GM12891 (cell line): Measurements from ENCODE around the gene RCC2.
A peak's percentile ranks its signal among the peaks of the same experiment; 100 is the strongest.

Source experiments
- DNase-seq: peaks from one replicate; pipeline ENCODE4 v3.0.0; 2011; ENCODE audit warnings: low spot score; ENCODE audit not compliant: insufficient read length
- FAIRE-seq: peaks from 2 replicates; lab custom pipeline; 2011; peaks lifted over from hg19 to GRCh38; lab: Jason Lieb, UNC
- PAX5 ChIP-seq: IDR thresholded peaks from 2 replicates; pipeline ENCODE4 v1.6.1; 2011; ENCODE audit warnings: low read length, moderate library complexity, mild to moderate bottlenecking; ENCODE audit not compliant: insufficient read depth, severe bottlenecking
- POLR2A ChIP-seq: IDR thresholded peaks from 2 replicates; pipeline ENCODE4 v1.6.1; 2011; ENCODE audit warnings: low read depth, low read length, control low read depth
- POLR2AphosphoS5 ChIP-seq: IDR thresholded peaks from 2 replicates; pipeline ENCODE4 v1.6.1; 2011; ENCODE audit warnings: low read depth, low read length, control low read depth
- POU2F2 ChIP-seq: IDR thresholded peaks from 2 replicates; pipeline ENCODE4 v1.6.1; 2011; ENCODE audit warnings: low read depth, mild to moderate bottlenecking, control low read depth, low read length, moderate library complexity
- SPI1 ChIP-seq: IDR thresholded peaks from 2 replicates; pipeline ENCODE4 v1.6.1; 2011; ENCODE audit warnings: low read depth, low read length, control low read depth
- TAF1 ChIP-seq: IDR thresholded peaks from 2 replicates; pipeline ENCODE4 v1.6.1; 2011; ENCODE audit warnings: low read depth, low read length, control low read depth

The RCC2 gene

DNA sequence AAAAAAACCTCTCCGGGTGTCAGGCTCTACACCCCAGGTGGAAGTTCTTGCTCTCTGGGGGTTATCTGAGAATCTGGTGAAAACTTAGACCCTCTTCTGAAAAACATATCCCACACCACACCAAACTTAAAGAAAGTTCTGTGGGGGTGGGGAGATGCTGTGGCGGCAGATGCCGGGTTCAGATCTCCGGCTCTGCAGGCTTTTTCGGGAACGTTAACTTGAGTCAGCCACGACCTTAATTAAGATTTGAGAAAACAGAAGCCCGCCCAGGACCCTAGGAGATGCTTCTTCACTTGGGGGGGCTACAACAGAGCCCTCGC lies 2.3 kb downstream of the RCC2 start:
- TF ChIP-seq TAF1 (no peak), SPI1 (no peak), POU2F2 (no peak), POLR2AphosphoS5 (no peak), PAX5 (no peak), POLR2A (no peak)
- DNase-seq (no peak), FAIRE-seq (no peak)

DNA sequence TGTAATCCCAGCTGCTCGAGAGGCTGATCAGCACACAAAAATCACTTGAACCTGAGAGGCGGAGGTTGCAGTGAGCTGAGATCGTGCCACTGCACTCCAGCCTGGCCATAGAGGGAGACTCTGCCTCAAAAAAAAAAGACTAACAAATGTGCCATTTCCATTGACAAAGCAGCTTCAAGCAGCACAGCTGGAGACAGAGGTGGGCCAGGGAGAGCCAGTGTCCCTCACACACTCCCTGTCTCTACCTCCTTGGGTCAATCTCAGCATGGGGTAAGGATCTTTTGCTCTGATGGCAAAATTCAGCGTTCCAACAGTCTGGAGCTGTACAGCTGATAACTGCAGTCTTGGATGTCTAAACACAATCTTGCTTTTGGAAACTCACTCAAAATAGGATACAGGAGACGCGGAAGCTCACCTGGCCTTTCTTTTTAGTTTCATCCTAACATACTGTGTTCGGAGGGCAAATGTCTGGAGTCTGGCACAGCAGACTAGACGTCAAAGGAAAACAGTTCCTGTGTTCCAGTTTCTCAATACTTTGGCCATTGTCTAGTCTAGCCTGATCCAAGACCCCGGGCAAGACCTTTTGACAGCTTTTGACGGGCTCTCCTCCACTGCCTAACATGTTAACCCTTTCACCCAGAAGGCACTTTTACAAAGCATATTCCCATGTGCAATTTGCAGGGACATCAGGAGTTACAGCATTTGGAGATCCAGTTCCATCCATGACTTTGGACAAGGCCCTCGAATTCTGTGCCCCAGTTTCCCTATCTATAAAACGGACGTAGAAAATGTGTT lies 2.9 kb downstream of the RCC2 start:
- TF ChIP-seq POLR2A, result no peak
- TF ChIP-seq POLR2AphosphoS5, result no peak
- no peak for TF ChIP-seq PAX5
- TF ChIP-seq POU2F2, result no peak
- TF ChIP-seq TAF1, result no peak
- no peak for TF ChIP-seq SPI1
- DNase-seq (no peak), FAIRE-seq (no peak)

DNA sequence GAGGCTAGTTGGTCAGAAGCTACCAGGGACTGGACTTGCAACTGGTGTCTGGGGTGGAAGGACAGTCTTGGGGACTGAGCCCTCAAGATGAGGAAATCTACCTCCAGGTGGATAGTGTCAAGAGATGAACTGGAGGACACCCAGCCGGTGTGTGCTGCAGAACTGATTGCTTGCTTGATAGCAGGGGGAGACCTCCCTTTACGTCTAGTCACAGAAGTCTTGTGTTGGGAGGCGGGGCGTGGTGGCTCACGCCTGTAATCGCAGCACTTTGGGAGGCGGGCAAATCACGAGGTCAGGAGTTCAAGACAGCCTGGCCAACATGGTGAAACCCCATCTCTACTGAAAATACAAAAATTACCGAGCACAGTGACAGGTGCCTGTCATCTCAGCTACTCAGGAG lies 4.9 kb downstream of the RCC2 start:
- no peak for TF ChIP-seq PAX5
- no peak for TF ChIP-seq SPI1
- no peak for TF ChIP-seq TAF1
- no peak for TF ChIP-seq POLR2AphosphoS5
- TF ChIP-seq POU2F2, result no peak
- TF ChIP-seq POLR2A, result no peak
- no peak for DNase-seq
- FAIRE-seq, result no peak

DNA sequence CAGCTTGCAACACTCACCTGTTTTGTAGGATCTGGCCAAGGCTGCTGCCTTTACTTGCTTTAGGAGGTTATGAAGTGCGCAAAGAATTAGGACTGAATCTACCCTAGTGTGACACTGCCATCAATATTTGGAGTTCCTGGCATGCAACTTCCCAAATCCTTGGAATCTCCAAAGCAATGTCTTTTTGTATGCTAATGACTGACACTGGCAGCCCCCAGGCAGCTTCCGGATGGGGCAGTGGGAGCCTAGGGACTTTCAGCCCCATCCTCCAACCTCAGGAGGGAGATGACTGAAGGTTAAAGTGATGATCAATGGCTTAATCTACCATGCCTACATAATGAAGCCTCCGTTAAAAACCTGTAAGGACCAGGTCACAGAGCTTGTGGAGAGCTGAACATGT lies 5.5 kb downstream of the RCC2 start:
- TF ChIP-seq PAX5, result no peak
- no peak for TF ChIP-seq SPI1
- TF ChIP-seq POU2F2, result no peak
- no peak for TF ChIP-seq POLR2AphosphoS5
- FAIRE-seq (no peak), DNase-seq (no peak)

DNA sequence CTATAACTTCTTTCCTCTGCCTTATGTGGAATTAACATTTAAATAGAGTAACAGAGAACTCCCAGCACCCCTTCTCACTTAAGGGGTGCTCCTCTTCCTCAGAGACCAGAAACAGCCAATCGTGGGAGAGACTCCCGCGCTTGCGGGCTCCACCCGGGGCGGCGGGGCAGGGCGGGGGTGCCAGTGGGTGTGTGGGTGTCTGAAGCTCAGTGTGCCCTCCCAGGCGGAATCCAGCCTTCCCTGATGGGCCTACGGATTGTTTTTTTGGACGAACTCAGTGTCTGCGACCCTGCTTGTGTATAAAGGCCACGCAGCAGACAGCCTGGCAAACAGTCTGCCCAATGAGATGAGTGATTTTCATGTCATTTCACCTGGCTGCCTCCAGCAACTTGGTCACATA lies 6.2 kb downstream of the RCC2 start:
- FAIRE-seq (no peak), DNase-seq (no peak)
- TF ChIP-seq PAX5 (no peak), SPI1 (no peak), POLR2AphosphoS5 (no peak), POLR2A (no peak), TAF1 (no peak), POU2F2 (no peak)

DNA sequence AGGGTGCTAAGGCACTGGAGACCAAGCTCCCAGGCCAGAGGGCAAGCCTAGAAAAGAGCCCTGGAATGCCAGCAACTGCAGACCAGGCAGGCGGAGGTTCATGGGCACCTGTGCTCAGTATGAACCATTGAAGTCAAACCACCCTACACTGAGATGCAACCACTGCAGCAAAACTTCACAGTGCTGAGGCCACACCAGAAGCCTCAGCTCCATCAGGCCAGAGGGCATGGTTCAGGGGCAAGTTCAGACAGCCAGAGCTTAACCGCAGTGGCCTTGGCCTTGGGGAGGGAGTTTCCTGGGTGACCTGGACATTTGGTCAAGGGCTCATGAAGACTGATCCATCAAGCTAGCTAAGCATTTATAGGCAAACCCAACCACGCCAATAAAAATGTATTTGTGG lies 7.1 kb downstream of the RCC2 start:
- no peak for FAIRE-seq
- TF ChIP-seq POLR2AphosphoS5 (no peak; the same call in 1 of the 2 replicates), TAF1 (no peak)
- DNase-seq, result no peak

DNA sequence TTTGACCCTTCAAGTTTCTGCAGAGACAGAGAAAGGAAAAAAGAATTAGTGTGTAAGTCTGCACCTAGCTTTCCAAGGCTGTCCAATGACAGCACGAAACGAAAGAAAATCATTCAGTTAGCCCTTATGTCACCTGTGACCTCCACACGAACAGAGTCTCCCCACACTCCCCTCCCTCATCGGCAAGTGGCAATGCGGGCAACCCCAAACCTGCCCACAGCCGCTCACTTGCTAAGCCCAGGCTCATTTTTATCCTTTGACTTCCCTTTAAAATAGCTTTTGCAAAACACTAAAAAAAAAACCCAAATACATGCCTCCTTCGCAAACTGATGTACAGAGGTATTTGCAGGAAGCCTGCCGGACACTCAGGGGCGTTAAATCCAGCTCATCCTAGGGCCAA lies 10.3 kb downstream of the RCC2 start:
- no peak for FAIRE-seq
- no peak for DNase-seq
- TF ChIP-seq POLR2AphosphoS5, result no peak
- TF ChIP-seq PAX5, result no peak
- TF ChIP-seq TAF1, result no peak

DNA sequence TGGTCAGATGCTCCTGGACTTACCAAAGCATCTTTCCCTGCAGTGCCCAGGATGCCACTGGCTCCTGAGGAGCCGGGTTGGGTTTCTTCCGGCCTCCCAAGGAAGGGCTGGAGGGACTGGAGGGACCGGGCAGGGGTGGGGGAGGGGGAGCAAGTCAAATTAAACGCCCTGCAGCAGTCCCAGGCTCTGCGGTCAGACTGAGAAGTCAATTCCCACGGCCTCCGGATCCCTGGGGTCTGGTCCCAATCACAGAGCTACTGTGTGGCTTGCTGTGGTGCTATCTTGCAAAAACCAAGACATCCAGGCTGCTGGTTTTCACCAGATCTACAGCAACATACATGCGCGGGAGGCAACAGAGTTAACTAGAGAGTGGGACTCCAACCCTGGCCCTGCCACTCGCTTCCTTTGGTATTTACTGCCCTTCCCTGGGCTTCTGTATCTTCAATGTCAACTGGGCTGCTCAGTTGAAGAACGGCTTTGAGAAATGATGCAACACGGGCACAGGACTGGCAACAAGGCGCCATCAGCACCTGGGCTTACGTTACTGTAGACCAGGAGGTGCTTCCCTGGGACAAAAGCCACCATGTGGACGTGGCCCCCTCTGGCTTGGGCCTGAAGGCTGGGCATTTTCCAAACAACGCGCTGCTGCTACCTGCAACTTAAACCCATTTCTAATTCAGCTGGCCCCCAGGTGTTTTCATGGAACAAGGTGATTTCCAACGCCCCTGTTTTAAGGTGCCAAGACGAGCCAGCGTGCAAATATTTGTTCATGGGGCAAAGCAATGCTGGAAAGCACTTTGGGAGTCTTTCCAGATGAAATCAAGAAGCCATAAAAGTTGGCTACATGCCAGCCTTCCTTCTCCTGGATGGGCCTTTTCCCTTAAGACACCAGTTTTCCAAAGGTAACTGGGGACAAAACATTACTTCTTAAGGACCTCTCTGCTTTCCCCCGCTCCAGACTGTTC lies 11.5 kb downstream of the RCC2 start:
- no peak for DNase-seq
- no peak for FAIRE-seq
- TF ChIP-seq TAF1 (no peak), POLR2AphosphoS5 (0 out of 2 replicates have a peak, but pooled peaks have one; percentile 5)

DNA sequence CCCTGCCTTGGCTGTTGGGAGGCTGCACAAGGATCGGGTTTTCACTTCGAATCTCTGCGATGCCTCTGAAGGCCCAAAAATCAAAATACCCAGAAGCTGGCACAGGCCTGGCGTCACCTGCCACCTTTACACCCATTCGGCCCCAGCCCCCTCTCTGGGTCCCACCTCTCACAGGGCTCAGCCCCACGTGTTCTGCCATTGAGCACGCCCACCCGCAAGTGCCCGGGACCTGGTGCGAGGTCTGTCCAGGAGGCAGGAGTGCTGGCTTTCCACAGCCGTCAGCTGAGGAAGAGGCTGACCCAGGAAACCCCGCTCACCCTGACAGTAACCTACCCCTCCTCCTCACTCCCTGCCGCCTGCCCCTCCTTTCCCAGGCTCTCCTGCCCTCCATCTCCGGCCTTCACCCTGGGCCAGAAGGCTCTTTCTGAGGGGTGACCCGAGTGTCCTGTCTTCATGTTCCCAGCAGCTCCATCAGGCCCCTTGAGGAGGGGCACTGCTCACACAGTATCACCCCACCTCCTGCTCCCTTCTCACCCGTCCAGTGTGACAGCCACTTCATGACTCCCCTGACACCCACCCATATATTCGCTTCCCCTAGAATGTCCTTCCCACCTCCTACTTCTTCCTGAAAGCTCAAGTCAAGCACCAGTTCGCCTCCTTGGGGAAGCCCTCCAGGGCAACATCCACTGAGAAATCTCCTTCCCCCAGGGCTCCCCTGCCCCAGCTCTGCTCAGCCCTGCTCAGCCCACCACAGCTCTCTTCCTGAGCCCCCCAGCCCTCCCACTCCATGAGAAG lies 13.5 kb downstream of the RCC2 start:
- no peak for FAIRE-seq
- no peak for DNase-seq
- 0 out of 2 replicates have a peak, but pooled peaks have one; percentile 22 for TF ChIP-seq POLR2AphosphoS5
- TF ChIP-seq POU2F2, result no peak
- TF ChIP-seq TAF1, result no peak
